Tibial nerve (tissue), 4 donors: ENCODE data around the gene USP34. TPM values are rescaled to one million over a fixed set of nuclear protein-coding genes. Genes with fewer than 3 reads are reported as not detected.
A peak's percentile ranks its signal among the peaks of the same experiment; 100 is the strongest.
"Not testable (repeated sequence)": the region's sequence is repeated elsewhere in the genome, so short reads cannot be mapped to it uniquely, and the experiment has no call there.

ENCODE experiments used
- DNase-seq, 2 donors: peaks; one replicate each; pipeline ENCODE4 v3.0.0-alpha.2; 2019; ENCODE audit warnings: low spot score in 2 of 2
- H3K27ac ChIP-seq, 4 donors: fragments of 200-600 bp; sonication (generic) in 3 of 4; one replicate each; pipeline ENCODE4 v1.5.1; 2017 to 2019; ENCODE audit warnings: mild to moderate bottlenecking in 1 of 4
- H3K27me3 ChIP-seq, 2 donors: fragments of 200-600 bp; sonication (generic) in 1 of 2; one replicate each; pipeline versions ENCODE4 v1.5.1 to v1.6.0; 2017 to 2019
- H3K36me3 ChIP-seq, 3 donors: fragments of 200-600 bp; sonication (generic); one replicate each; pipeline ENCODE4 v1.5.1; 2018 to 2019
- H3K4me1 ChIP-seq, 4 donors: fragments of 200-600 bp; sonication (generic) in 3 of 4; one replicate each; pipeline ENCODE4 v1.5.1; 2017 to 2019
- H3K4me3 ChIP-seq, 4 donors: fragments of 200-600 bp; sonication (generic) in 3 of 4; one replicate each; pipeline ENCODE4 v1.5.1; 2017 to 2019; ENCODE audit warnings: mild to moderate bottlenecking in 1 of 4, moderate library complexity in 1 of 4
- H3K9me3 ChIP-seq, 4 donors: fragments of 200-600 bp; sonication (generic) in 3 of 4; one replicate each; pipeline ENCODE4 v1.5.1; 2017 to 2019
- CTCF ChIP-seq, 5 experiments: fragments of 200-600 bp in 3 of 5; fragments of 450-650 bp in 2 of 5; sonication (generic) in 3 of 5; IDR thresholded peaks; one replicate each; pipeline ENCODE4 v1.5.1; 2016 to 2019; ENCODE audit warnings: antibody characterized with exemption in 5 of 5, mild to moderate bottlenecking in 3 of 5, moderate library complexity in 2 of 5
- EP300 ChIP-seq, 2 donors: sonication (generic); formaldehyde crosslinking; IDR thresholded peaks; one replicate each; pipeline ENCODE4 v1.6.1; 2017; ENCODE audit warnings: antibody characterized with exemption in 2 of 2, mild to moderate bottlenecking in 1 of 2
- POLR2A ChIP-seq, 2 donors: fragments of 450-650 bp; IDR thresholded peaks; one replicate each; pipeline ENCODE4 v1.6.1; 2017; ENCODE audit warnings: antibody characterized with exemption in 2 of 2, mild to moderate bottlenecking in 2 of 2, moderate library complexity in 2 of 2
- WGBS, 2 donors: methylation state at CpG; one replicate each; pipeline ENCODE4 v1.1.5; 2018; 5-methylcytosine and 5-hydroxymethylcytosine counted together
- total RNA-seq, 4 donors: library from RNA; depleted of rRNA; stranded (reverse); fragments of >200 nt; gene quantifications; one replicate each; pipeline ENCODE4 v1.1.0, GENCODE V29; 2016

USP34 gene
- total RNA-seq, 4 donors from 2014 or later = 114 to 211 (median 148) TPM

GRCh38 chr2:61149074-61149473, 321.8 kb downstream of the USP34 start:
- no peaks in the 10 kb centered on the region for H3K27me3 ChIP-seq
- no peak for DNase-seq
- peaks cover 0 to 14% (median 2%) of the 10 kb centered on the region in 4 donors for H3K4me1 ChIP-seq
- 91% methylated on average over 6 of the region's 6 CpGs for WGBS, 2 donors
- no peak overlapping the region for H3K27ac ChIP-seq
- peaks cover 0 to 37% (median 0%) of the 10 kb centered on the region in 3 donors for H3K36me3 ChIP-seq
- H3K9me3 ChIP-seq = no peaks in the 10 kb centered on the region
- H3K4me3 ChIP-seq = no peak overlapping the region
- TF ChIP-seq POLR2A (IDR thresholded peaks at IDR 0.05) = no peak
- TF ChIP-seq CTCF (IDR thresholded peaks at IDR 0.05) = no peak
- no peak for TF ChIP-seq EP300 (IDR thresholded peaks at IDR 0.05)

GRCh38 chr2:61148091-61148490, 322.8 kb downstream of the USP34 start:
- 97 to 98% methylated on average over 5 of the region's 5 CpGs for WGBS, 2 donors
- peaks cover 0 to 37% (median 0%) of the 10 kb centered on the region in 3 donors for H3K36me3 ChIP-seq
- not testable (repeated sequence) for H3K27me3 ChIP-seq, DNase-seq, H3K27ac ChIP-seq, H3K9me3 ChIP-seq, H3K4me3 ChIP-seq
- peaks cover 0 to 14% (median 2%) of the 10 kb centered on the region in 4 donors for H3K4me1 ChIP-seq

GRCh38 chr2:61145990-61146389, 324.9 kb downstream of the USP34 start:
- TF ChIP-seq CTCF (IDR thresholded peaks at IDR 0.05) = no peak
- Histone ChIP-seq H3K4me3 (peak overlapping the region in 2 of 4 donors; percentile 57 to 60), H3K9me3 (no peaks in the 10 kb centered on the region), H3K36me3 (peaks cover 0 to 27% (median 0%) of the 10 kb centered on the region in 3 donors), H3K4me1 (peaks cover 0 to 14% (median 2%) of the 10 kb centered on the region in 4 donors), H3K27ac (peak overlapping the region in 2 of 4 donors; percentile 85 to 95), H3K27me3 (no peaks in the 10 kb centered on the region)
- WGBS, 2 donors = 95 to 97% methylated on average over 2 of the region's 2 CpGs
- no peak for DNase-seq

GRCh38 chr2:61144697-61145268, 326.1 kb downstream of the USP34 start:
- 7% methylated on average over 29 to 30 of the region's 31 CpGs for WGBS, 2 donors
- Histone ChIP-seq H3K27ac (peak overlapping the region; percentile 71 to 95 (median 80)), H3K27me3 (no peaks in the 10 kb centered on the region), H3K4me3 (peak overlapping the region; percentile 41 to 60 (median 54)), H3K4me1 (peaks cover 0 to 14% (median 2%) of the 10 kb centered on the region in 4 donors), H3K9me3 (no peaks in the 10 kb centered on the region), H3K36me3 (peaks cover 0 to 16% (median 0%) of the 10 kb centered on the region in 3 donors)
- TF ChIP-seq CTCF (IDR thresholded peaks at IDR 0.05) (peak in 1 of 5 experiments; percentile 23), POLR2A (IDR thresholded peaks at IDR 0.05) (peak in 1 of 2 donors; percentile 70), EP300 (IDR thresholded peaks at IDR 0.05) (peak; percentile 93 to 95)
- peak; percentile 90 to 93 for DNase-seq

- no peaks in the 10 kb centered on the region for H3K9me3 ChIP-seq
- 86 to 91% methylated on average over 1 of the region's 1 CpG for WGBS, 2 donors
- no peak overlapping the region for H3K27ac ChIP-seq
- H3K4me1 ChIP-seq = peaks cover 0 to 13% (median 2%) of the 10 kb centered on the region in 4 donors
- H3K36me3 ChIP-seq = no peaks in the 10 kb centered on the region
- no peaks in the 10 kb centered on the region for H3K27me3 ChIP-seq
- no peak overlapping the region for H3K4me3 ChIP-seq
- DNase-seq = no peak
- TF ChIP-seq EP300 (IDR thresholded peaks at IDR 0.05) (no peak), CTCF (IDR thresholded peaks at IDR 0.05) (no peak), POLR2A (IDR thresholded peaks at IDR 0.05) (no peak)
These were observed 329.7 kb downstream of the USP34 start for GRCh38 chr2:61141151-61141550.
